ENCODE results near the gene OCSTAMP. TPM values are rescaled to one million over a fixed set of nuclear protein-coding genes. Genes with fewer than 3 reads are reported as not detected.

OCSTAMP gene
- total and polyA plus RNA-seq, 10 of the 15 experiments (the other 5 are each of a cell fraction or from before 2014, with no cell fraction given): 0.09 to 0.46 (median 0.22) TPM; not detected in 2

- TF ChIP-seq E4F1 (IDR thresholded peaks at IDR 0.05; ENCODE audit: borderline replicate concordance, partially characterized antibody) (no peak), HDGF (IDR thresholded peaks at IDR 0.05) (no peak), SMAD5 (IDR thresholded peaks at IDR 0.05; ENCODE audit: low read depth) (no peak), IKZF2 (IDR thresholded peaks at IDR 0.05) (no peak), RB1 (IDR thresholded peaks at IDR 0.05; ENCODE audit: borderline replicate concordance) (no peak)
Measured at GRCh38 chr20:46548688-46549087, 1.8 kb downstream of the OCSTAMP start (continued).

DNA sequence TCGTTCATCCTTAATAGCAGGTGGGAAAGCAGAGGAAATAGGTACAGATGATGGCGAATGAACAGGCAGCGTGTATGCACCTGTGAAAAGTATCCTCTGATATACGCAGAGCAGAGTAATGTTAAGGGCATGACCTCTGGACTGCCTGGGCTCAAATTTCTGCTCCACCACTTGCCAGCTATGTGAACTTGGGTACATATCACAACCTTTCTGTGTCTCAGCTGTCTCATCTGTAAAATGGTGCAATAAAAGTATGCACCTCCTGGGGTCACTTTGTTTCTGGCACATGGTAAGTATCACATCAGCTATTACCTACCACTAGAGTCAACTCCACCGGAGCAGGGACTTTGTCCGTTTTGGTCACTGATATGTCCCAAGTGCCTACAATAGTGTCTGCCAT, 2.5 kb downstream of the OCSTAMP start:
- no peak overlapping the region for H2AFZ ChIP-seq (ENCODE audit: control insufficient read depth, low read depth, low read length)
- RAD21 ChIA-PET (ENCODE audit: unreplicated experiment): no interaction called here
- no peak for TF ChIP-seq LARP7 (IDR thresholded peaks at IDR 0.05)
- TF ChIP-seq HSF1 (IDR thresholded peaks at IDR 0.05; ENCODE audit: low read depth, low read length): no peak
- no peak for TF ChIP-seq MLLT1 (IDR thresholded peaks at IDR 0.05)
- no peak for TF ChIP-seq SP1 (IDR thresholded peaks at IDR 0.05; ENCODE audit: low read depth, low read length)
- TF ChIP-seq SIX5 (IDR thresholded peaks at IDR 0.05; ENCODE audit: low read depth, low read length, severe bottlenecking): no peak
- no peak for TF ChIP-seq PAX8 (IDR thresholded peaks at IDR 0.05)
- H4K20me1 ChIP-seq (ENCODE audit: control insufficient read depth, insufficient read depth): no peaks in the 10 kb centered on the region
- in situ Hi-C loops (cut with MboI) (no loop called here), intact Hi-C loops (cut with micrococcal nuclease; ENCODE audit: unreplicated experiment) (no loop called here)
- BruUV-seq (replicated peaks): no TSS peak
- WGBS (ENCODE audit: insufficient coverage, insufficient replicate concordance, low lambda C conversion rate, missing lambda C conversion rate): 72% methylated on average over 6 of the region's 6 CpGs
- SMC1A ChIA-PET (ENCODE audit: uncharacterized antibody, unreplicated experiment): no interaction called here
- POLR2A ChIA-PET: no interaction called here
- H3K9ac ChIP-seq (ENCODE audit: control insufficient read depth, insufficient read depth, low read length): no peak overlapping the region
- no peaks in the 10 kb centered on the region for H3K27me3 ChIP-seq (replicated peaks in 1 of 2; ENCODE audit: control insufficient read depth in 2 of 2, insufficient read depth in 2 of 2, low read length in 1 of 2)
- no peak overlapping the region for H3K4me2 ChIP-seq (ENCODE audit: control insufficient read depth, insufficient read depth)
- FAIRE-seq: no peak
- no peak overlapping the region for H3K27ac ChIP-seq (ENCODE audit: control insufficient read depth, insufficient read depth)
- H3K9me3 ChIP-seq (replicated peaks; ENCODE audit: control insufficient read depth, insufficient read depth, low read length): no peaks in the 10 kb centered on the region; the same call in 2 of the 3 replicates
- CTCF ChIA-PET: interaction anchor here (0.7 kb wide), 1 partner anchor 20 kb away, joined by 4 read pairs; no protein-coding TSS in a partner anchor
- no peak for DNase-seq (ENCODE audit: low read depth, low spot score)
- H3K4me3 ChIP-seq: no peak overlapping the region
- H3K4me1 ChIP-seq (ENCODE audit: control insufficient read depth, insufficient read depth, low read length): peaks cover 58% of the 10 kb centered on the region
- no peaks in the 10 kb centered on the region for H3K79me2 ChIP-seq (ENCODE audit: control insufficient read depth, insufficient read depth, low read length)
- ATAC-seq: no peak
- no peaks in the 10 kb centered on the region for H3K36me3 ChIP-seq (ENCODE audit: control insufficient read depth in 2 of 2, insufficient read depth in 2 of 2, low read length in 1 of 2)
